Psoas muscle (tissue), 8 donors: Measurements from ENCODE around the gene PLCB3. TPM values are rescaled to one million over a fixed set of nuclear protein-coding genes. Genes with fewer than 3 reads are reported as not detected.
A peak's percentile ranks its signal among the peaks of the same experiment; 100 is the strongest.

Experiments used
- ATAC-seq, 4 donors: fragments of 200-7000 bp; cut with Tn5 transposase; one replicate each; pipeline ENCODE4 v1.9.1; 2020; ENCODE audit warnings: moderate library complexity in 3 of 4, mild to moderate bottlenecking in 2 of 4
- DNase-seq, 2 donors: peaks; one replicate each; pipeline ENCODE4 v3.0.0-alpha.2; 2020
- H3K27ac ChIP-seq: fragments of 200-600 bp; one replicate; pipeline ENCODE4 v1.8.0; 2022
- H3K27me3 ChIP-seq, 3 donors: fragments of 200-600 bp in 1 of 3; one replicate each; pipeline versions ENCODE4 v1.6.1 to v1.8.0; 2013 to 2022; ENCODE audit warnings: low read length in 2 of 3, mild to moderate bottlenecking in 2 of 3, moderate library complexity in 1 of 3; ENCODE audit not compliant: insufficient read depth in 3 of 3
- H3K36me3 ChIP-seq, 2 donors: fragments of 200-600 bp in 1 of 2; one replicate each; pipeline versions ENCODE4 v1.6.1 to v1.8.0; 2013 to 2022; ENCODE audit warnings: low read depth in 1 of 2, mild to moderate bottlenecking in 1 of 2, moderate library complexity in 1 of 2; ENCODE audit not compliant: insufficient read depth in 1 of 2
- H3K4me1 ChIP-seq: fragments of 200-600 bp; one replicate; pipeline ENCODE4 v1.8.0; 2022
- H3K4me3 ChIP-seq: fragments of 200-600 bp; one replicate; pipeline ENCODE4 v1.8.0; 2022; ENCODE audit warnings: mild to moderate bottlenecking
- H3K9me3 ChIP-seq: fragments of 200-600 bp; one replicate; pipeline ENCODE4 v1.8.0; 2022
- WGBS, 3 donors: extraction: QIAGEN DNeasy Blood & Tissue Kit; methylation state at CpG; one replicate each; pipeline versions ENCODE4 v1.1.6 to v1.1.7; 2013; 5-methylcytosine and 5-hydroxymethylcytosine counted together
- intact Hi-C, 2 donors: fragments of 100-400 bp; cut with DNase I; formaldehyde crosslinking; loops; one replicate each; pipeline versions ENCODE4 v1.11.0 to v1.14.2; 2022
- polyA plus RNA-seq, 3 donors: library from polyadenylated mRNA; stranded (reverse); fragments of 200-250 nt; gene quantifications; one replicate each; pipeline ENCODE4 v1.2.3, GENCODE V29; 2013
- total RNA-seq, 4 donors: library from RNA; stranded (reverse); fragmentation: NEBNext Ultra II Directional in 2 of 4; extraction: Animal tissue kit (Norgen Biotek cat#: 25700) in 2 of 4; gene quantifications; one replicate each; pipeline versions ENCODE4 v1.2.1 to v1.2.4, GENCODE V29; 2021 to 2023
- TF ChIP-seq, protein P1 (sequence below): fragments of 200-600 bp; IDR thresholded peaks from one replicate; pipeline ENCODE4 v1.8.0; 2022; ENCODE audit warnings: antibody characterized with exemption
- donor health status: healthy with polysubstance abuse.
- donor health status: DM: no; HTN: no; CAD: no; lungs with moderate emphysema.
- donor health status: Bipolar disorder and iron deficiency.
- donor health status: healthy.
- donor health status: DM: yes; HTN: yes; CAD: no.
- donor health status: DM: no; HTN: no; CAD: no.
- donor health status: DM: no; HTN: no; CAD: no.
- donor health status: DM: yes; HTN: yes; CAD: no.

PLCB3 gene
- total and polyA plus RNA-seq, 7 donors, result 3.8 to 10.4 (median 5.9) TPM

DNA sequence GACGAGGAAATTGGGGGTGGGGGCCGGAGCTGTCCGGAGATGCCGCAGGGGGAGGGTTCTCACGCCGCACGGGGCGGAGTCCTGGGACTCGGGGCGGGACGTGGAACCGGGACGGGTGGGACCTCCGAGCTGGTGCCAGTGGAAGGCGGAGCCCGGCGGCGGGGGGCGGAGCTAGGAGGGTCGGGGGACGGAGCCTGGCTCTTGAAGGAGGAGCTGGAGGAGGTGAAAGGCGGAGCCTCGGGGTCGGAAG lies 10.2 kb upstream of the PLCB3 start:
- Histone ChIP-seq H3K4me1 (peaks cover 31% of the 10 kb centered on the region), H3K27me3 (no peaks in the 10 kb centered on the region), H3K9me3 (no peaks in the 10 kb centered on the region), H3K36me3 (peaks cover 0 to 40% of the 10 kb centered on the region in 2 donors), H3K4me3 (peak overlapping the region; percentile 93), H3K27ac (peak overlapping the region; percentile 99)
- ATAC-seq, result peak; percentile 81 to 82 (median 82)
- intact Hi-C loops, result no loop called here
- peak; percentile 100 for DNase-seq
- TF ChIP-seq, protein P1, sequence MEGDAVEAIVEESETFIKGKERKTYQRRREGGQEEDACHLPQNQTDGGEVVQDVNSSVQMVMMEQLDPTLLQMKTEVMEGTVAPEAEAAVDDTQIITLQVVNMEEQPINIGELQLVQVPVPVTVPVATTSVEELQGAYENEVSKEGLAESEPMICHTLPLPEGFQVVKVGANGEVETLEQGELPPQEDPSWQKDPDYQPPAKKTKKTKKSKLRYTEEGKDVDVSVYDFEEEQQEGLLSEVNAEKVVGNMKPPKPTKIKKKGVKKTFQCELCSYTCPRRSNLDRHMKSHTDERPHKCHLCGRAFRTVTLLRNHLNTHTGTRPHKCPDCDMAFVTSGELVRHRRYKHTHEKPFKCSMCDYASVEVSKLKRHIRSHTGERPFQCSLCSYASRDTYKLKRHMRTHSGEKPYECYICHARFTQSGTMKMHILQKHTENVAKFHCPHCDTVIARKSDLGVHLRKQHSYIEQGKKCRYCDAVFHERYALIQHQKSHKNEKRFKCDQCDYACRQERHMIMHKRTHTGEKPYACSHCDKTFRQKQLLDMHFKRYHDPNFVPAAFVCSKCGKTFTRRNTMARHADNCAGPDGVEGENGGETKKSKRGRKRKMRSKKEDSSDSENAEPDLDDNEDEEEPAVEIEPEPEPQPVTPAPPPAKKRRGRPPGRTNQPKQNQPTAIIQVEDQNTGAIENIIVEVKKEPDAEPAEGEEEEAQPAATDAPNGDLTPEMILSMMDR, result no peak
- 0 to 1% (median 1%) methylated on average over 18 to 24 of the region's 24 CpGs for WGBS, 3 donors

DNA sequence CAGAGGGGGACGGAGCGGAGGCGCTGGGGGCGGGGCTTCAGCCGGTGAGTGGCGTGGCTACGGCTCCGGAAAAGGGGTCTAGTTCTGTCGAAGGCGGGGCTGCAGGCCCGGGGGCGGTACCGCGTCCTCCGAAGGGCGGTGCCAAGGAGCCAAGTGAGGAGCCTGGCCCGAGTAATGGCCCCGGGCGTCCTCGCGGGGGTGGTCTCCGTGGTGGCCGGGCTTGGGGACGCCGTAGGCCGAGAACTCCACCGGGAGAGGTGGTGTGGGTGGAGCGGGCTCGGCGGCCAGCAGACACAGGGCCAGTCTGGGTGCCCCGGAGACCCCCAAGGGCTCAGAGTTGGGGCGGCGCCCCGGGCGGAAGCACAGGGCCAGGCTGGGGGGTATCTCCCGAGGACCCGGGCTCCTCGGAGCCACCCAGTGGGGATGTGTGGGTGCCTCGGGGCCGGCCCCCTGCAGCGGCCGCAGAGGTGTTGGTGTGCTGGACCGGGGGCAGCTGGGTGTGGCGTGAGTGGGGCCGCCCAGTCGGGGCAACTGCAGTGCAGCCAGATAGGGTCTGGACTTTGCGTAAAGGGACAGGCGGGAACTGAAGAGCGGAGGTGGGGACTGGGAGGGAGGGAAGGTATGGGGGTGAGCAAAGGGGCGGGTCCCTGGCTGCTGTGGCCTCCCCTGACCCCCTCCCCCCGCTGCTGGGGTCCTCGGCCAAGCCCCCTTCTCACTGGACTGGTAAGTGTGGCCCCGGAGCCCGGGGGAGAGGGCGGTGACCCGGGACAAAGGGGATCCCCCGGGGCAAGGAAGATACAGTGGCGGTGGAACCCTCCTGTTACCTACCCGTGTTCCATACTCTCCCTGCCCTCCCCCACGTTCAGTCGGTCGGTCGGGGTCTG lies 9.6 kb upstream of the PLCB3 start:
- H3K4me1 ChIP-seq, result peaks cover 31% of the 10 kb centered on the region
- WGBS, 3 donors, result 0 to 1% (median 1%) methylated on average over 42 to 63 of the region's 63 CpGs

DNA sequence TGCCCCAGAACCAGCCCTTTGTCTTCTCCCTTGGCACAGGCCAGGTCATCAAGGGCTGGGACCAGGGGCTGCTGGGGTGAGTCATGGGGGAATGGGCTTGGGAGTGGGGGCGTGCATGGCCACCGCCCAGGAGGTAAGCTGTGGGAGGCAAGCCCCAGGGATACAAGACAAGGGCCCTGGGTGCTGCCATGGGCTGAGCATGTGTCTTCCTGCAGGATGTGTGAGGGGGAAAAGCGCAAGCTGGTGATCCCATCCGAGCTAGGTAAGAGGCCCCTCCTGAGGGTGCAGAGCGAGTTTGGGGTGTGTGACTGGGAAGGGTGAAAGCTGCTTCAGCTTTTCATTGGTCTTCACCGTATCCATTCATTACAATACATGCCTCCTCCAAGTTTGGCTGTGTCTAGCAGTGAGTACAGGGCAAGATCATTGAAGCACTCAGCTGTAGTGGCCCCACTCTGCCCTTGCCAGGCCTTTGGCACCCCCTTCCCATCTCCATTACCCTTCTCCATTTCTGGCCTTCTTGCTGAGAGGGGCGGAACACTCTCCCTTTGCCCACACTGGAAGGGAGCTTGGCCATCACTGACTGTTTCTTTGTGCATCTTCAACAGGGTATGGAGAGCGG lies 8.0 kb upstream of the PLCB3 start:
- peak overlapping the region; percentile 99 for H3K27ac ChIP-seq
- peak overlapping the region; percentile 93 for H3K4me3 ChIP-seq
- H3K36me3 ChIP-seq, result peaks cover 0 to 29% of the 10 kb centered on the region in 2 donors
- intact Hi-C loops, result no loop called here
- no peak for DNase-seq
- TF ChIP-seq, protein P1, result no peak
- WGBS, 3 donors, result 49 to 75% (median 58%) methylated on average over 8 of the region's 8 CpGs
- no peaks in the 10 kb centered on the region for H3K27me3 ChIP-seq
- H3K9me3 ChIP-seq, result no peaks in the 10 kb centered on the region
- peaks cover 37% of the 10 kb centered on the region for H3K4me1 ChIP-seq
- ATAC-seq, result no peak

More for the DNA sequence above, 9.6 kb upstream of the PLCB3 start:
- peak; percentile 1 to 11 (median 3) for ATAC-seq
- intact Hi-C loops, result no loop called here
- TF ChIP-seq, protein P1, result no peak
- no peak for DNase-seq
- H3K27ac ChIP-seq, result peak overlapping the region; percentile 99
- H3K36me3 ChIP-seq, result peaks cover 0 to 40% of the 10 kb centered on the region in 2 donors
- no peaks in the 10 kb centered on the region for H3K9me3 ChIP-seq
- H3K27me3 ChIP-seq, result no peaks in the 10 kb centered on the region
- peak overlapping the region; percentile 93 for H3K4me3 ChIP-seq

DNA sequence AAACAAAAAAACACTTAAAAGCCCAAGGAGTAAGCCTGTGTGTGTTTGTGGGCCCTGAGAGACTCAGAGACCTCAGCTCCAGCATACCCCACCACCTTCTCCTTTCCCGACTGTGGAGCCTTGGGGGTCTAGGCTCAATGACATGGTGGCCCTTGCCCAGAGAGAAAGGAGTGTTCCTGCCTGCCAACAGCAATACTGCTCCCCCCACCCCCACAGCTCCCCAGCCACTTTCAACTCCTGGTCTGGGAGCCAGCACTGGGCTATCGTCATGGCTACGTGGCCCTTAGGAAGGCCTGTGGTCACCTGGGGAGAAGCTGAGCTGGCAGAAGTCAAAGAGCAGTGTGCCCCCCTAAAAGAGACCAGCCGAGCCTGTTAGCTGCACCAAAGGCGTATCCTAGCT lies 7.2 kb upstream of the PLCB3 start:
- Histone ChIP-seq H3K36me3 (peaks cover 0 to 22% of the 10 kb centered on the region in 2 donors), H3K27ac (peak overlapping the region; percentile 99), H3K9me3 (no peaks in the 10 kb centered on the region), H3K4me1 (peaks cover 37% of the 10 kb centered on the region), H3K4me3 (peak overlapping the region; percentile 93), H3K27me3 (no peaks in the 10 kb centered on the region)
- ATAC-seq (no peak), DNase-seq (no peak)
- intact Hi-C loops, result no loop called here
- TF ChIP-seq, protein P1, result no peak
- 19 to 42% (median 31%) methylated on average over 5 of the region's 5 CpGs for WGBS, 3 donors
